B cell (primary cell): ENCODE data around the gene MON2. TPM values are rescaled to one million over a fixed set of nuclear protein-coding genes. Genes with fewer than 3 reads are reported as not detected.

ENCODE experiments used
- ATAC-seq: fragments of 200-7000 bp; cut with Tn5 transposase; one replicate; pipeline ENCODE4 v1.10.0; 2021; ENCODE audit warnings: low read depth, mild to moderate bottlenecking, moderate number of reproducible peaks, moderate library complexity
- CTCF ChIA-PET: fragments of 350-600 bp; sonication (Branson Sonifier 250); formaldehyde crosslinking; loops from one replicate; lab custom pipeline; 2021; ENCODE audit warnings: antibody characterized with exemption, inconsistent platforms; lab: Charles Lee
- POLR2A ChIA-PET: fragments of 350-600 bp; sonication (Branson Sonifier 250); formaldehyde crosslinking; loops from one replicate; lab custom pipeline; 2021; ENCODE audit warnings: antibody characterized with exemption; lab: Charles Lee
- DNase-seq: peaks from one replicate; pipeline ENCODE4 v3.0.0; 2013
- H2AFZ ChIP-seq: 2 replicates; pipeline ENCODE4 v1.6.1; 2012; ENCODE audit warnings: mild to moderate bottlenecking, low read depth, low read length; ENCODE audit not compliant: insufficient read depth, poor library complexity, severe bottlenecking
- H3K27ac ChIP-seq, 2 donors: 1 replicate in 1 of 2; 2 replicates in 1 of 2; pipeline ENCODE4 v1.5.1; 2012 to 2013; ENCODE audit warnings: low read length in 2 of 2, mild to moderate bottlenecking in 2 of 2, moderate library complexity in 1 of 2
- H3K27me3 ChIP-seq, 4 experiments: fragments of 200-600 bp in 1 of 4; sonication (generic) in 1 of 4; replicated peaks in 1 of 4; 1 replicate in 2 of 4; 2 replicates in 2 of 4; pipeline versions ENCODE4 v1.6.1 to v1.7.0; 2013 to 2016; ENCODE audit warnings: low read length in 3 of 4, mild to moderate bottlenecking in 2 of 4, mixed read lengths in 1 of 4, moderate library complexity in 1 of 4; ENCODE audit not compliant: insufficient read depth in 4 of 4, control insufficient read depth in 3 of 4; ENCODE audit errors: control extremely low read depth in 1 of 4
- H3K36me3 ChIP-seq, 2 experiments: replicated peaks in 1 of 2; 1 replicate in 1 of 2; 2 replicates in 1 of 2; pipeline versions ENCODE4 v1.6.1 to v1.7.1; 2013; ENCODE audit warnings: low read length in 1 of 2; ENCODE audit not compliant: insufficient read depth in 2 of 2, control insufficient read depth in 1 of 2; ENCODE audit errors: control extremely low read depth in 1 of 2, extremely low read depth in 1 of 2
- H3K4me1 ChIP-seq, 2 donors: fragments of 200-600 bp in 1 of 2; sonication (generic) in 1 of 2; 1 replicate in 1 of 2; 2 replicates in 1 of 2; pipeline versions ENCODE4 v1.5.1 to v1.6.1; 2013 to 2017; ENCODE audit warnings: low read length in 2 of 2; ENCODE audit not compliant: control insufficient read depth in 2 of 2, insufficient read depth in 2 of 2
- H3K4me2 ChIP-seq: replicated peaks from 2 replicates; pipeline ENCODE3; 2012; ENCODE audit warnings: mild to moderate bottlenecking, low read depth, low read length; ENCODE audit not compliant: poor library complexity, severe bottlenecking
- H3K4me3 ChIP-seq, 5 experiments: fragments of 200-600 bp in 1 of 5; sonication (generic) in 1 of 5; 1 replicate in 3 of 5; 2 replicates in 2 of 5; pipeline versions ENCODE4 v1.5.1 to v1.7.0; 2011 to 2016; ENCODE audit warnings: low read length in 4 of 5, mild to moderate bottlenecking in 4 of 5, low read depth in 2 of 5, control low read depth in 1 of 5, moderate library complexity in 1 of 5; ENCODE audit not compliant: insufficient read depth in 1 of 5; ENCODE audit errors: control extremely low read depth in 1 of 5, extremely low read depth in 1 of 5
- H3K79me2 ChIP-seq: fragments of 200-600 bp; sonication (generic); one replicate; pipeline ENCODE4 v1.6.0; 2016; ENCODE audit warnings: low read length; ENCODE audit not compliant: control insufficient read depth, insufficient read depth
- H3K9ac ChIP-seq: fragments of 200-600 bp; sonication (generic); 2 replicates; pipeline ENCODE4 v1.6.1; 2017; ENCODE audit warnings: mild to moderate bottlenecking, low read length, moderate library complexity
- H3K9me3 ChIP-seq, 3 donors: one replicate each; pipeline versions ENCODE4 v1.6.1 to v1.7.1; 2013; ENCODE audit warnings: low read length in 2 of 3; ENCODE audit not compliant: control insufficient read depth in 2 of 3, insufficient read depth in 1 of 3; ENCODE audit errors: control extremely low read depth in 1 of 3
- H4K20me1 ChIP-seq: 2 replicates; pipeline ENCODE4 v1.6.0; 2012; ENCODE audit warnings: mild to moderate bottlenecking, low read length; ENCODE audit not compliant: insufficient read depth, control insufficient read depth, poor library complexity, severe bottlenecking
- H3K27ac Mint-ChIP-seq: one replicate; pipeline ENCODE4 v1.8.0; 2021; ENCODE audit warnings: mixed read lengths
- H3K27me3 Mint-ChIP-seq: one replicate; pipeline ENCODE4 v1.8.0; 2021; ENCODE audit warnings: mixed read lengths
- H3K4me1 Mint-ChIP-seq: one replicate; pipeline ENCODE4 v1.8.0; 2021; ENCODE audit warnings: mixed read lengths
- H3K4me3 Mint-ChIP-seq: one replicate; pipeline ENCODE4 v1.8.0; 2021; ENCODE audit warnings: mixed read lengths
- H3K9me3 Mint-ChIP-seq: one replicate; pipeline ENCODE4 v1.8.0; 2022; ENCODE audit warnings: mixed read lengths; ENCODE audit not compliant: insufficient read depth
- CTCF ChIP-seq: fragments of 200-600 bp; IDR thresholded peaks from one replicate; pipeline ENCODE4 v1.8.0; 2022; ENCODE audit warnings: antibody characterized with exemption, mild to moderate bottlenecking
- EZH2 ChIP-seq: IDR thresholded peaks from 2 replicates; pipeline ENCODE4 v1.6.1; 2012; ENCODE audit warnings: borderline replicate concordance, low read depth, mild to moderate bottlenecking, moderate library complexity, low read length; ENCODE audit not compliant: insufficient read depth, poor library complexity, severe bottlenecking
- WGBS: methylation state at CpG from one replicate; pipeline ENCODE4 v1.1.5; 2013; ENCODE audit warnings: missing lambda C conversion rate; ENCODE audit not compliant: insufficient coverage; 5-methylcytosine and 5-hydroxymethylcytosine counted together
- intact Hi-C: fragments of 100-400 bp; cut with micrococcal nuclease; formaldehyde crosslinking; loops from one replicate; pipeline ENCODE4 v1.10.0; 2022
- polyA plus RNA-seq: library from polyadenylated mRNA; depleted of rRNA; stranded (reverse); fragments of >200 nt; gene quantifications from 2 replicates; pipeline ENCODE4 v1.2.3, GENCODE V29; 2012
- total RNA-seq, 2 donors: library from RNA; stranded (reverse); fragments of 120-200 nt in 1 of 2; gene quantifications; 1 replicate in 1 of 2; 2 replicates in 1 of 2; pipeline versions ENCODE4 v1.2.3 to v1.2.4, GENCODE V29; 2013 to 2022

Gene MON2
- total and polyA plus RNA-seq, 2 donors (not counting 1 experiment from before 2014, with no cell fraction given), result 18.9 to 104 TPM

- ChIA-PET POLR2A (no interaction called here), CTCF (no interaction called here)
Measured at GRCh38 chr12:62532333-62532732, 65.7 kb downstream of the MON2 start.

GRCh38 chr12:62533087-62533754, 66.6 kb downstream of the MON2 start:
- TF ChIP-seq CTCF, result no peak
- TF ChIP-seq EZH2, result no peak
- no peak overlapping the region for H3K27ac Mint-ChIP-seq
- ChIA-PET POLR2A (no interaction called here), CTCF (no interaction called here)
- no peaks in the 10 kb centered on the region for H3K27me3 ChIP-seq
- H3K27ac ChIP-seq, result no peak overlapping the region
- H3K4me1 Mint-ChIP-seq, result no peaks in the 10 kb centered on the region
- no peak overlapping the region for H3K4me3 Mint-ChIP-seq
- H3K9me3 ChIP-seq, result no peaks in the 10 kb centered on the region
- H3K4me2 ChIP-seq, result no peak overlapping the region
- no peak overlapping the region for H3K4me3 ChIP-seq
- no CpG with 5 or more reads among the region's 2 CpGs for WGBS
- peaks cover 18 to 45% of the 10 kb centered on the region in 2 experiments for H3K36me3 ChIP-seq
- intact Hi-C loops, result no loop called here
- no peaks in the 10 kb centered on the region for H4K20me1 ChIP-seq
- H3K9ac ChIP-seq, result no peak overlapping the region
- no peaks in the 10 kb centered on the region for H3K79me2 ChIP-seq
- no peaks in the 10 kb centered on the region for H3K9me3 Mint-ChIP-seq
- no peak for ATAC-seq
- no peaks in the 10 kb centered on the region for H3K4me1 ChIP-seq
- no peak overlapping the region for H2AFZ ChIP-seq
- no peak for DNase-seq
- no peaks in the 10 kb centered on the region for H3K27me3 Mint-ChIP-seq

More at GRCh38 chr12:62532333-62532732, 65.7 kb downstream of the MON2 start:
- Histone ChIP-seq H4K20me1 (no peaks in the 10 kb centered on the region), H3K9ac (no peak overlapping the region), H3K27me3 (no peaks in the 10 kb centered on the region), H2AFZ (no peak overlapping the region), H3K4me3 (no peak overlapping the region), H3K9me3 (no peaks in the 10 kb centered on the region), H3K27ac (no peak overlapping the region), H3K79me2 (no peaks in the 10 kb centered on the region), H3K4me1 (no peaks in the 10 kb centered on the region), H3K36me3 (peaks cover 15 to 38% of the 10 kb centered on the region in 2 experiments), H3K4me2 (no peak overlapping the region)
- ATAC-seq (no peak), DNase-seq (no peak)
- Mint-ChIP-seq H3K4me1 (no peaks in the 10 kb centered on the region), H3K4me3 (no peak overlapping the region), H3K27me3 (no peaks in the 10 kb centered on the region), H3K27ac (no peak overlapping the region), H3K9me3 (no peaks in the 10 kb centered on the region)
- intact Hi-C loops, result no loop called here
- no peak for TF ChIP-seq CTCF
- WGBS, result 100% methylated on average over 2 of the region's 3 CpGs
